ENCODE data around the gene ARL13B.

- TF ChIP-seq CTCF (IDR thresholded peaks at IDR 0.05; ENCODE audit: low read length) = no peak
- TF ChIP-seq EZH2 (optimal IDR thresholded peaks at IDR 0.05; ENCODE audit: low read depth, low read length) = no peak
These were observed 31.3 kb downstream of the ARL13B start for GRCh38 chr3:94011233-94011711.
